A549 (cell line): ENCODE data around the gene TPM4.

Experiments
- CHD4 ChIP-seq: fragments of 200-600 bp; sonication (generic); IDR thresholded peaks from 2 replicates; pipeline ENCODE4 v1.6.1; 2016; ENCODE audit warnings: antibody characterized with exemption, mild to moderate bottlenecking, borderline replicate concordance
- TFCP2L1 ChIP-seq: fragments of 250-450 bp; sonication (Bioruptor Pico); IDR thresholded peaks from 2 replicates; pipeline ENCODE4 v1.5.0; 2021; ENCODE audit warnings: mild to moderate bottlenecking

DNA sequence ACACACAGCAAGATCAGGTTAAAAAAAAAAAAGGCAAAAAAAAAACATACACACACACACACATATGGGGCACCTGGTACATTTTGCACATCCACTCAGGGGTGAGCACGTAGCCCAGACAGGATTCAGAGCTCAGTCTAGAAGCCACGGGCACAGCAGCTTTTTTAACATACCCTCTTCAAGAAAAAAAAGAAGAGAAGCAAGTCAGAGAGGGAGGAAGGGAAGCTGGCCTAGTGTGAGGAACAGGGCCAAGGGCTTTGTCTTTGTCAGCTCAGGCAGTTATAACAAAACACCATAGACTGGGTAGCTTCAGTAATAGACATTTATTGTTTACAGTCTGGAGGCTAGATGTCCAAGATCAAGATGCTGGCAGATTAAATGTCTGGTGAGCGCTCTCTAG lies 2.3 kb upstream of the TPM4 start:
- TF ChIP-seq TFCP2L1 (CRISPR knock-in tag): no peak
- no peak for TF ChIP-seq CHD4
